HL-60 (cell line): ENCODE results near the gene KCNQ5.

Experiments
- CTCF ChIP-seq: IDR thresholded peaks from one replicate; pipeline ENCODE4 v1.5.1; 2011; ENCODE audit warnings: low read length, control low read depth, inconsistent platforms; ENCODE audit not compliant: insufficient read depth
- POLR2AphosphoS5 ChIP-seq: IDR thresholded peaks from 2 replicates; pipeline ENCODE4 v1.6.1; 2012; ENCODE audit warnings: low read depth

DNA sequence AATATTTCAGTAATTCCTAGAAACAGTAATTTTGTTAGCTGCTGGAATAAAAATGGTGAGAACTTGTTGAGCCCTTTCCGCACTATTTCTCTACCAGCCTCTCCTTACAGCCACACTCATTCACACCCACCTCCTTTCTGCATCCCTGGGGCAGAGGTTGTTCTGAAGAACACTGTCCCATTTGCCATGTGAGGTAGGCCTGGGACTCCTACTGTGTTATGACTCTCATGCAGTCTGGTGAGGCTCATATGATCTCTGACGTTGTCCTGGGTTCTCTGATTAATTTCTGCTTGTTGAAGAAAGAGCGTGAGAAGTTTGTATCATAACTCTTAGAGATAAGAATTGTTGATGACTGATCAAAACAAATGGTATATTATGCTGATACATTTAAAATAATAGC is 4.1 kb upstream of the KCNQ5 start:
- TF ChIP-seq CTCF (no peak), POLR2AphosphoS5 (no peak)
